BJ (cell line): Measurements from ENCODE around the gene COL21A1. TPM values are rescaled to one million over a fixed set of nuclear protein-coding genes. Genes with fewer than 3 reads are reported as not detected.

Source experiments
- CTCF ChIA-PET: fragments of 350-600 bp; formaldehyde crosslinking; extraction: SDS; loops from one replicate; lab custom pipeline; 2021; ENCODE audit warnings: antibody characterized with exemption, inconsistent platforms; lab: Yijun Ruan, JAX
- POLR2A ChIA-PET: fragments of 300-600 bp; sonication (Branson Sonifier 250); formaldehyde crosslinking; extraction: SDS; loops from one replicate; lab custom pipeline; 2021; ENCODE audit warnings: antibody characterized with exemption; lab: Charles Lee
- DNase-seq: peaks from one replicate; pipeline ENCODE4 v3.0.0-alpha.2; 2011; ENCODE audit warnings: low read depth
- H3K27me3 ChIP-seq: 2 replicates; pipeline ENCODE4 v1.6.0; 2011; ENCODE audit warnings: low read length; ENCODE audit not compliant: control insufficient read depth, insufficient read depth
- H3K36me3 ChIP-seq: 2 replicates; pipeline ENCODE4 v1.5.1; 2011; ENCODE audit warnings: low read length; ENCODE audit not compliant: control insufficient read depth, insufficient read depth
- H3K4me3 ChIP-seq: 2 replicates; pipeline ENCODE4 v1.5.1; 2011; ENCODE audit warnings: low read depth, mild to moderate bottlenecking, control low read depth, low read length
- CTCF ChIP-seq: IDR thresholded peaks from 2 replicates; pipeline ENCODE4 v1.5.1; 2011; ENCODE audit warnings: low read depth, mild to moderate bottlenecking, control low read depth, inconsistent platforms, low read length, moderate library complexity; ENCODE audit not compliant: insufficient read depth
- polyA plus RNA-seq: library from polyadenylated mRNA; depleted of rRNA; stranded (reverse); fragments of >200 nt; gene quantifications from 2 replicates; pipeline ENCODE4 v1.2.3, GENCODE V29; 2011

COL21A1 gene
- polyA plus RNA-seq, 1 experiment = 0.07 TPM

DNA sequence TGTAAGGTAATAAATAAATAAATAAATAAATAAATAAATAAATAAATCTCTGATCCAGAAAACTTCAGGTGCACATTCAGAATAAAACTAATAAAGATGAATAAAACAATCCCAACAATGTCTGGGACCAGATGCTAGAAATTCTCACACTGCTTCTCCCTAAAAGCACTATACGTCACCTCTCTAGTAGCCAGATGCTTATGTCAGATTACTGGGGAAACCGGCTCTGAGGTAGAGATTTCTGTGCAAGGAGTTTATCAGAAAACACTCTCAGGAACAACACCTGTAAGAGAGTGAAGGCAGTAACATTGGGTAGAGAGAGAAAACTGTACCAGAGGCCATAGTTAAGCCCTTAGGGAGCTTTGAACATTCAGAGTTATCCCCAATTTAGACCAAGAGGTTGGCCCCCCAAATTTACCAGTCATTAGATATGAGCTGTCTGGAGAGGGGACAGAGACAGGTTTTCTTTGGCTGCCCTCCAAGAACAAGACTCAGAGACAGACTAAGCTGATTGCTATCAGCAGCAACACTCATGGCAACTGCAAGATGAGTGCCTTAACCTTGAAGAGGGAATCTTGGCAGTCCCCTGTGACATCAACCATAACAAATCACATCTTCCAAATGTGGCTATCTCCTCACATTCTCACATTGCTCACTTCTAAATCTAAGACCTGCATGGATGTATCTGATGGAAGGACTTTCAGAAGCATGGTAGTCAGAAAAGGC is 220.8 kb downstream of the COL21A1 start:
- TF ChIP-seq CTCF = no peak
- no peaks in the 10 kb centered on the region for H3K36me3 ChIP-seq
- H3K4me3 ChIP-seq = no peak overlapping the region
- no peaks in the 10 kb centered on the region for H3K27me3 ChIP-seq
- CTCF ChIA-PET = interaction anchor here (1.7 kb wide), 1 partner anchor 11 kb away, joined by 6 read pairs; no protein-coding TSS in a partner anchor
- no peak for DNase-seq
- POLR2A ChIA-PET = no interaction called here

DNA sequence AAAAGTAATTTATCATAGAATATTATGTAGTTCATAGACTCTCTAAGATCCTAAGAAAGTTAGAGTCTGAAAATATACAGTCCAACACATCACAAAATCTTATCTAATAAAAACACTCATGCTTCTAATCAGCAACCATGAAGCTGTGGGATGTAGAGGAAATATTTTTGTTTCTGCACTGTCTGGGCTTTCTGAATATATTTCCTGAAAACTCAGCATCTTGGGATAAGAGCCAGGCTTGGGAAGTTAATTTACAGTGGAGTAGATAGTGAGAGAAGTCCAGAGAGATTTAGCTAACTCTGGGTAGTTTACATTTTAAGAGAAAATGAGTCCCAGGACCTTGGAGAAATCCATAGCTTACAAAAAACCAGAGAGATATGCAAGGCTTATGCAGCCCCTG is 221.6 kb downstream of the COL21A1 start:
- H3K27me3 ChIP-seq = no peaks in the 10 kb centered on the region
- DNase-seq = no peak
- ChIA-PET POLR2A (no interaction called here), CTCF (no interaction called here)
- TF ChIP-seq CTCF = no peak
- H3K4me3 ChIP-seq = no peak overlapping the region
- no peaks in the 10 kb centered on the region for H3K36me3 ChIP-seq

GRCh38 chr6:56024931-56025330 is 222.4 kb downstream of the COL21A1 start:
- Histone ChIP-seq H3K36me3 (no peaks in the 10 kb centered on the region), H3K4me3 (no peak overlapping the region), H3K27me3 (no peaks in the 10 kb centered on the region)
- ChIA-PET POLR2A (no interaction called here), CTCF (no interaction called here)
- DNase-seq = no peak
- TF ChIP-seq CTCF = no peak

DNA sequence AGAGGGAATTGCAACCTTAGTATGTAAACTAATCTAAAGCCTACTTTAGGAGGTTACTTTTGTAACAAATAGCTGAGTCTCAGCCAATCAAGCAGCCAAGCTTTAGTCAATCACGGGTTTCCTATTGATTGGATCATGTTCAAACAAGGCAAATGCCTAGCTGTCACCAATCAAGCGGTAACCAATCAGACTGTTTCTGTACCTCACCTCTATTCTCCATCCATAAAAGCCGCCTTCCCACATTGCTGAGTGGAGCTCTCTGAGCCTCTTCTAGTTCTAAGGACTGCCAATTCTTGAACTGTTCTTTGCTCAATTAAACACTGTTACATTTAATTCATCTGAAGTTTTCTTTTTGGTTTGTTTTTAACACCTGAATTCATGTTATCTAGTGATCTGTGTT is 223.6 kb downstream of the COL21A1 start:
- H3K4me3 ChIP-seq = no peak overlapping the region
- no peak for DNase-seq
- CTCF ChIA-PET = no interaction called here
- TF ChIP-seq CTCF = no peak
- POLR2A ChIA-PET = no interaction called here
- H3K36me3 ChIP-seq = no peaks in the 10 kb centered on the region
- no peaks in the 10 kb centered on the region for H3K27me3 ChIP-seq

DNA sequence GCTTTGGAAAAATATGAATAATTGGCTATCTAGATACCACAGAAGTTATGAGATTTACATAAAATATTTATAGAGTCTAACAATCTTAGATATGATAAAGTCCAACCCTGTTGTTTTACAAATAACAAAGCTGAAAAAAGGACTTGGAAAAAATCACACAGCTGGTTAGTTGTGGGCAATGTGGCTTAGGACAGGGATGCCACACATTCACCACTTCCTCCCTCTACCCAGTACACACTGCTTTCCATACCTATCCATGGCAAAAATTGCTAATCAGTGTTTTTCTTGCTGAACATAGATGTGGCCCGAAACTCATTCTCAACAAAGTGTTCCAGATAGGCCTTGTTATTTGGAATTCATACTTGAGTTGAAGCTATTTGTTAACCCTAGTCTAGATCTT is 224.7 kb downstream of the COL21A1 start:
- H3K27me3 ChIP-seq = no peaks in the 10 kb centered on the region
- POLR2A ChIA-PET = no interaction called here
- DNase-seq = no peak
- no peaks in the 10 kb centered on the region for H3K36me3 ChIP-seq
- no peak for TF ChIP-seq CTCF
- CTCF ChIA-PET = interaction anchor here (1.2 kb wide), 1 partner anchor 270 kb away, joined by 3 read pairs; no protein-coding TSS in a partner anchor
- no peak overlapping the region for H3K4me3 ChIP-seq
